GM12872 (cell line): Measurements from ENCODE around the gene ABCB11.

Experiments used
- CTCF ChIP-seq: IDR thresholded peaks from 3 replicates; pipeline ENCODE4 v1.5.1; 2011; ENCODE audit warnings: low read depth, mild to moderate bottlenecking, low read length, moderate library complexity; ENCODE audit not compliant: insufficient read depth

The ABCB11 gene

DNA sequence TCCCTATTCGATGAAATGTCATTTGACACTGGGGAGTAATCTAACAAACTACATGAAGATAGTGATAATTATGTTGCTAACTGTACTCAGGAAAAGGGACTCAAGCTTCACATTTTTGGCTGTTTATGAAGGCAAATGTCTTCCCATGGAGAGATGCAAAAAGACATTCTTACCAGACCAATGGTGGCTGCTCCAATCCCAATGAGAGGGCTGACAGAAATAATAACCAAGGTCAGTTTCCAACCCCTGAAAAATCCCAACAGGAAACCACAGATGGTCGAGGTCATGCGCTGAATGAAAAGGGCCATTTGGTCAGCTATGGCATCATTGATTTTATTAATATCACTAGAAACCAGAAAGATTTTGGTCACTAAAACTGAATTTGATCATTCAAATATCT lies 37.6 kb downstream of the ABCB11 start:
- TF ChIP-seq CTCF: no peak

DNA sequence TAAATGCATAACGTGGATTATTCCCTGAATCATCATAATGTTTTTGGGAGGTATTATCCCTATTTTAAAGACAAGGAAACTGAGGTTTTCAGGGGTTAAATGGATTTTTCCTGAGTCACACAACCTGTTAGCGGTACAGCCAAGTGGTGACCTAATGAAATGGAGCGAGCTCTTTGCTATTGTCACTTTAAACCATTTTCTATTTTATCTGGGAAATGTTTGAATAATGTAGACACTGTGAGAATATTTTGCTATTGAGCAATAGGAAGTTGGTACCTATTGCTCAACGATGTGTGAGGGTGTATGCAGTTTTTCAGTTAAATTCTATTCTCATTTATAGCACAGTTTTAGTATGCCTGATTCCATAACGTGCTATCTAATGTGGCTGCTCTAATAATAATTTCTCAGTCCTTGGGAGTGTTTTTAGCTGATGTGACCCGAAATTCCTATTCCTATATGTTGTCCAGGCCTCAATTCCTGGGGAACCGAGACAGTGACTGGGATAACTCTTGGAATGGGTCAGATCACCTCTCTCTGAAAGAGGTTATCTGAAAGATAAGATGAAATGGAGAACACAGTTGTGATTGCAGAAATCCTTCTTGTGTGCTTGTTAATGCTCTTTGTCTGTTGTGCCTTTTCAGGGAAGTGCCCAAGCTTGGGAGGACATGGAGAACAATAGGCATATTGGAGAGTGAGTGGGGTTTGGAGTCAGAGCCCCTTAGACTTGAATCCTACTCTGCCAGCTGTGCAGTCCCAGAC lies 38.4 kb downstream of the ABCB11 start:
- no peak for TF ChIP-seq CTCF

DNA sequence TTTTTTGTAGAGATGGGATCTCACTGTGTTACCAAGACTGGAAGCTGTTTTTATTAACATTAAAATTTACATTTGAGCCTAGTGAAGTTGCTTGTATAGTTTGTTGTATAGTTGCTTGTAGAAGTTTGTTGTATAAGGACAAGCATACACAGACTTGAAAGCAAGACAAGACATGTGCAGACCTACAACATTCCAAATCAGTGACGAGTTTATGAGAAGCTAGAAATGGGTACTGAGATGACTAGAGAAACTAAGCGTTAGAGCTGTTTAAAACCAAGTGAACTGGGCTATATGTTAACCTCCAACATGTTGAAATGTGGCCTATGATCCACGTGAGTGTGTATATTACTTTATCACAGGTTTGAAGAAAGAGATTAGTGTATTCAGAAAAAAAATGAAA lies 39.1 kb downstream of the ABCB11 start:
- no peak for TF ChIP-seq CTCF

DNA sequence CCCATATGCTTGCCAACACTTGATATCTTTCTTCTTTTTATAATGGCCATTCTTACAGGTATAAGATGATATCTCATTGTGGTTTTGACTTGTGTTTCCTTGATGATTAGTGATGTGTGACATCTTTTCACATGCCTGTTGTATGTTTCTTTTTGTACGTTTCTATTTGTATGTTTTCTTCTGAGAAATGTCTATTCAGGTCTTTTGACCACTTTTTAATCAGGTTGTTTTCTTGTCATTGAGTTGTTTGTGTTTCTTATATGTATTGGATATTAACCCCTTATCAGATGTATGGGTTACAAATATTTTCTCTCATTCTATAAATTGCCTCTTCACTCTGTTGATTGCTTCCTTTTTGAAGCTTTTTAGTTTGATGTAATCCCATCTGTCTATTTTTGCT lies 42.4 kb downstream of the ABCB11 start:
- no peak for TF ChIP-seq CTCF

- no peak for TF ChIP-seq CTCF
These were observed 44.7 kb downstream of the ABCB11 start for GRCh38 chr2:168986398-168986943.

DNA sequence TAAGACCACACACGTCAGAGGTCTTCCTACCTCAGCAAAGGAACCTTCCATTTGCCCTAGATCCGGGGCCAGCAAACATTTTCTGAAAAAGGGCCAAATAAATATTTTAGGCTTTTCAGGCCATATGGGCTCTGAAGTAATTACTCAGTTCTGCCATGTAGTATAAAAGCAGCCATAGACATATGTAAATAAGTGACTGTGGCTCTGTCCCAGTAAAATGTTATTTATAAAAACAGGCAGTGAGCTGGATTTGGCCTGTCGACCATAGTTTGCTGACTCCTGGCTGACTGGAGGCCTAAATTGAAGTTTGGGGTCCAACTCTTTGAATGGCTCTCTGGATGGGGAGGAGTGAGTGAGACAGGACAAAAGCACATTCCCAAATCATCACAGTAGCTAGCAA lies 49.5 kb downstream of the ABCB11 start:
- TF ChIP-seq CTCF: no peak

DNA sequence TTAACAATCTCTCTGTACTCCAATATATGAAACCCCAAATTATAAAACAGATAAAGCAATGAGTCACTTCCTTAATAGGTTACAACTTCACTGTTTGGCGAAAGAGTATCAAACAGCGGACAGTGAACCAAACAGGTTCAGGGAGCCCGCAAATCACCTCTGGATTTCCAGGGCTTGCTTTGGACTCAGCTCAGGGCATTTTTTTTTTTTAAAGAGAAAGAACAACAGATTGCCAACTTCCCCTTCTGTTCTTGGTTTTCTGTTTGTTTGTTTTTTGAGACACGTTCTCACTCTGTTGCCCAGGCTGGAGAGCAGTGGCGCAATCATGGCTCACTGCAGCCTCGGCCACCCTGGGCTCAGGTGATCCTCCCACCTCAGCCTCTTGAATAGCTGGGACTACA lies 52.7 kb downstream of the ABCB11 start:
- no peak for TF ChIP-seq CTCF

DNA sequence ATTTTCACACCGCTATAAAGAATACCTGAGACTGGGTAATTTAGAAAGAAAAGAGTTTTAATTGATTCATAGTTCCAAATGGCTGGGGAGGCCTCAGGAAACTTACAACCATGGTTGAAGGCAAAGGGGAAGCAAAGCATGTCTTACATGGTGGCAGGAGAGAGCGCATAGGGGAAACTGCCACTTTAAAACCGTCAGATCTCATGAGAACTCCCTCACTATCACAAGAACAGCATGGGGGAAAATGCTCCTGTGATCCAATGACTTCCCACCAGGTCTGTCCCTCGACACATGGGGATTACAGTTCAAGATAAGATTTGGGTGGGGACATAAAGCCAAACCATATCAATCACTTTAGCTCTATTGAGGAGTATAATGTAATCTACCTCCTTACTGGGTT lies 53.5 kb downstream of the ABCB11 start:
- TF ChIP-seq CTCF: no peak
